Measurements from ENCODE around the gene TOMM70.
"Not testable (repeated sequence)": the region's sequence is repeated elsewhere in the genome, so short reads cannot be mapped to it uniquely, and the experiment has no call there.

The TOMM70 gene

DNA sequence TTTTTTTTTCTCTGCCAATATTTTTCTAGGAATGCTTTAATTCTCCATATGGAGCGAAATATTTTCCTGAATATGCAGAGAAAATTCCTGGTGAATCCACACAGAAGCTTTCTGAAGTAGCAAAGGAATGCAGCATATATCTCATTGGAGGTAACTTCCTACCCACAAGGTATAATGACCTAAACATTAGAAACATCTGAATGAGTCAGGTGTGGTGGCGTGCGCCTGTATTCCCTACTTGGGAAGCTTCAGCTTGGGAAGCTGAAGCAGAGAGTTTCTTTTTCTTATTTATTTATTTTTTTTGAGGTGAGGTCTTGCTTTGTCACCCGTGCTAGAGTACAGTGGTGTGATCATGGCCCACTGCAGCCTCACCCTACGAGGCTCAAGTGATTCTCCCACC lies 61.1 kb downstream of the TOMM70 start:
- DNase-seq (ENCODE audit: low read depth), result no peak
- TF ChIP-seq CTCF (IDR thresholded peaks at IDR 0.05; ENCODE audit: control insufficient read depth, insufficient read depth, low read depth, low read length, missing control alignments), result no peak
- H3K4me3 ChIP-seq (ENCODE audit: control insufficient read depth, low read depth, low read length), result no peak overlapping the region

- DNase-seq (ENCODE audit: low read depth), result no peak
- no peak overlapping the region for H3K4me3 ChIP-seq (ENCODE audit: control insufficient read depth, low read depth, low read length)
- no peak for TF ChIP-seq CTCF (IDR thresholded peaks at IDR 0.05; ENCODE audit: control insufficient read depth, insufficient read depth, low read depth, low read length, missing control alignments)
Observed at GRCh38 chr3:100338911-100339310, 62.0 kb downstream of the TOMM70 start.

GRCh38 chr3:100336229-100336628 lies 64.7 kb downstream of the TOMM70 start:
- not testable (repeated sequence) for H3K4me3 ChIP-seq (ENCODE audit: control insufficient read depth, low read depth, low read length); DNase-seq (ENCODE audit: low read depth)

GRCh38 chr3:100335434-100335833 lies 65.5 kb downstream of the TOMM70 start:
- no peak for TF ChIP-seq CTCF (IDR thresholded peaks at IDR 0.05; ENCODE audit: control insufficient read depth, insufficient read depth, low read depth, low read length, missing control alignments)
- H3K4me3 ChIP-seq (ENCODE audit: control insufficient read depth, low read depth, low read length), result peak overlapping the region; percentile 74
- DNase-seq (ENCODE audit: low read depth), result no peak

DNA sequence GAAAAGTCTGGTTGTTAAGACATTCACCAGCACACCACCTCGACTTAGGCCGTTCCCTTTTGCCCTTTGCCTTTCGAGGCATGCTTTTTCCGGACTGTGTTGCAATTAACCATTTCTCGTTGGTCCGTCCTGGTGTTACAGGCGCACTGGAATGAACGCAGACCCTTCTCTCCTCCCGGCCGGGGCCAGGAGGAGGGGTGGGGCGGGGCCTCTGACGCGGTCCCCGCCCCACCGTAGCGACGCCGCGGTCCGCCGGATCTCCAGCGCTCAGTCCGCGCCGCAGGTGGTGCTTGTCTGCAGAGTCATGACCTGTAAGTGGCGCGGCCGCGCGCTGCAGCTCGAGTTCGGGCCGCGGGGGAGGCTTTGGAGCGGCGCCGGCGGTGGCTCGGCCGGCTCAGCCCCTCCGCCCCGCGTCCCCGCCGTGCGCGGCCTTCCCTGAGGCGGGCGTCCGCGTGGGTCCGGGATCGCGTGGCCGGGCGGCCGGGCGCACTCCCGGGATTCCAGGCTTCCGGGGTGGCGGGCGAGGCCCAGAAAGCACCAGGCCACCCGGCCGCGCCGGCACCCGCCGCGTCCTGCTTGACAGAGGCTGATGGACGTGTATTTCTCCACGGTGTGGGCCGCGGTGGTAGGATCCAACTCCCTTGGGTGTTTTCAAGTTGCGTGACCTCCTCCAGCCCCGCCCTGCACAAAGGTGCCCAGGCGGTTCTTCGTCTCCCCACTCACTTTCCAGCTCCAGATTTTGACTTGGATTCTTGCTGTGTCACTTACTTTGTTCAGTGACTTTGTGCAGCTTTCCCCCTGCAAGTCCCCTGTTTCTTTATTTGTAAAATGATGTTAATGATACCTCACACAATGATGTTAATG lies 66.2 kb downstream of the TOMM70 start, which contains the start of gene NIT2:
NIT2 (plus strand) TSS at position 270 of the 864 bp plus-strand sequence; CDS start at position 305, 35 bp downstream.
- DNase-seq (ENCODE audit: low read depth), result no peak
- TF ChIP-seq CTCF (IDR thresholded peaks at IDR 0.05; ENCODE audit: control insufficient read depth, insufficient read depth, low read depth, low read length, missing control alignments), result no peak
- H3K4me3 ChIP-seq (ENCODE audit: control insufficient read depth, low read depth, low read length), result peak within 1 kb of the TSS; percentile 74

DNA sequence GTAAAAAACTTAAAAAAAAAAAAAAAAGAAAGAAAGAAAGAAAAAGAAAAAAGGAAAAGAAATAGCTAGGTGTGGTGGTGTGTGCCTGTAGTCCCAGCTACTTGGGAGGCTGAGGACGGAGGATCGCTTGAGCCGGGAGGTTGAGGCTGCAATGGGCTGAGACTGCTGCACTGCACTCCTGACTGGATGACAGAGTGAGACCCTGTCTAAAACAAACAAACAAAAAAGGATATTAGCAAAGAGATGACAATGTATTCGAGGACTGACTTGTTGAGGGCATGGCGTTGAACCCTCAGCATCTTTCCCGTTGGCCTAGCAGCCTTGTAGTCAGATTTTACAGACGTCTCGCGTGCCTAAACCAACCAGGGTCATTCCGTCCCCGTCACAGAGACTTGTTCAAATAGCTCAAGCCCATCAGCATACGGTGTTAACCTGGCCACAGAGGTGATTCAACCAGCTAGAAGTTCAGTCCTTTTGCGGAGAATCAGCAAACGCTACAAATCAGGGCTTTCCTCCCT lies 66.9 kb downstream of the TOMM70 start:
- TF ChIP-seq CTCF (IDR thresholded peaks at IDR 0.05; ENCODE audit: control insufficient read depth, insufficient read depth, low read depth, low read length, missing control alignments), result no peak
- H3K4me3 ChIP-seq (ENCODE audit: control insufficient read depth, low read depth, low read length), result peak overlapping the region; percentile 74
- no peak for DNase-seq (ENCODE audit: low read depth)

DNA sequence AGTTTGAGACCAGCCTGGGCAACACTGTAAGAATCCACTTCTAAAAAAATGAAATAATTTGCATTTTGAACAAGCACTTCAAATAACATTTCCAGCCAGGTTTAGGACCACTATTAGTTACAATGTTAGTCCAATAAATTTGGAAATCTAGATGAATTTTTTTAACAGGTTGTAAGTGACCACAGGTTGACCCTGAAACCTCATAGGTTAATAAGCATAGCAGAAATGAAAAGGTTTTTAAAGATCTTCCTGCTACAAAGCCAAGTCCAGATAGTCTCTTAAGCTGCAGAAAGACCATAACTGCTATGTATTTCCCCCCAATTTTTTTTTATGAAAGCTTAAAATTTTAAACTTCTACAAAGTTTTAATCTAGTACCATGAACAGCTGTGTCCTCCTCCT lies 67.8 kb downstream of the TOMM70 start:
- no peak for DNase-seq (ENCODE audit: low read depth)
- H3K4me3 ChIP-seq (ENCODE audit: control insufficient read depth, low read depth, low read length), result no peak overlapping the region

More for the DNA sequence above, 67.8 kb downstream of the TOMM70 start:
- no peak for TF ChIP-seq CTCF (IDR thresholded peaks at IDR 0.05; ENCODE audit: control insufficient read depth, insufficient read depth, low read depth, low read length, missing control alignments)
